OCI-LY7 (cell line): Measurements from ENCODE around the gene KLF16.

ENCODE experiments used
- EZH2phosphoT487 ChIP-seq: fragments of 200-600 bp; sonication (generic); IDR thresholded peaks from 2 replicates; pipeline ENCODE4 v1.6.1; 2018; ENCODE audit warnings: low read depth, borderline replicate concordance, mild to moderate bottlenecking, mixed run types, antibody characterized with exemption, low read length, moderate library complexity, mixed read lengths
- TF ChIP-seq, protein P1 (sequence below): fragments of 200-600 bp; sonication (generic); conservative IDR thresholded peaks from 2 replicates; pipeline ENCODE4 v1.5.1; 2014; ENCODE audit warnings: mild to moderate bottlenecking, antibody characterized with exemption, low read length, moderate library complexity, mixed read lengths

DNA sequence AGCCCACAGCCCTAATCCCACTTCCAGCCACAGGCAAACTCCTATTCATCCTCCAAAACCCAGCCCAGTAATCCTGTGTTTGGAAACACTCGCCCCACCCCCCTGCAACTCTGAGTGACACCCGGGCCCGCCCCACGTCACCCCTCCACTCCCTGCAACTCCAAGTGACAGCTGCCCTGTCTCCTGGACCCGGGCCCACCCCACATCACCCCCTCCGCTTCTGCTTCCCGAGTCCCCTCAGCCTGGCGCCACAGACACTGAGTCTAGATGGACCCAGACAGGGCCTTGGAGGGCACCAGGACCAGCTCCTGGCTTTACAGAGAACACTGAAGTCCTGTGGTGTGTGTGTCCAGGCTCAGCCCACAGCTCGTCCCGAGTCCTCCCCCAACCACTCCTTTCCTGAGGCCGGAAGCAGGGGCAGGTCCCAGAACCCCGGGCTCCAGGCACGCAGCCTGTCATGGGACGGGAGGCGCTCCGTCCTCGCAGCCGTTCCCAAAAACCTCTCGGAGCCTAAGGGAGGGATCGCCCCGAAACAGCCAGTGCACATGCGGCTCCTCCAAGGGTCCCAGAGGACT, 22.8 kb downstream of the KLF16 start:
- TF ChIP-seq, protein P1, sequence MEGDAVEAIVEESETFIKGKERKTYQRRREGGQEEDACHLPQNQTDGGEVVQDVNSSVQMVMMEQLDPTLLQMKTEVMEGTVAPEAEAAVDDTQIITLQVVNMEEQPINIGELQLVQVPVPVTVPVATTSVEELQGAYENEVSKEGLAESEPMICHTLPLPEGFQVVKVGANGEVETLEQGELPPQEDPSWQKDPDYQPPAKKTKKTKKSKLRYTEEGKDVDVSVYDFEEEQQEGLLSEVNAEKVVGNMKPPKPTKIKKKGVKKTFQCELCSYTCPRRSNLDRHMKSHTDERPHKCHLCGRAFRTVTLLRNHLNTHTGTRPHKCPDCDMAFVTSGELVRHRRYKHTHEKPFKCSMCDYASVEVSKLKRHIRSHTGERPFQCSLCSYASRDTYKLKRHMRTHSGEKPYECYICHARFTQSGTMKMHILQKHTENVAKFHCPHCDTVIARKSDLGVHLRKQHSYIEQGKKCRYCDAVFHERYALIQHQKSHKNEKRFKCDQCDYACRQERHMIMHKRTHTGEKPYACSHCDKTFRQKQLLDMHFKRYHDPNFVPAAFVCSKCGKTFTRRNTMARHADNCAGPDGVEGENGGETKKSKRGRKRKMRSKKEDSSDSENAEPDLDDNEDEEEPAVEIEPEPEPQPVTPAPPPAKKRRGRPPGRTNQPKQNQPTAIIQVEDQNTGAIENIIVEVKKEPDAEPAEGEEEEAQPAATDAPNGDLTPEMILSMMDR: no peak
- no peak for TF ChIP-seq EZH2phosphoT487
